Stomach (tissue), 4 donors: Measurements from ENCODE around the gene KIF13A.

ENCODE experiments used
- CTCF ChIP-seq, 7 experiments: fragments of 450-650 bp in 4 of 7; fragments of 200-600 bp in 3 of 7; sonication (generic) in 3 of 7; IDR thresholded peaks; one replicate each; pipeline ENCODE4 v1.5.1; 2016 to 2019; ENCODE audit warnings: antibody characterized with exemption in 7 of 7, control low read depth in 2 of 7, mild to moderate bottlenecking in 1 of 7
- POLR2A ChIP-seq, 4 donors: fragments of 450-650 bp; IDR thresholded peaks; one replicate each; pipeline ENCODE4 v1.6.1; 2016; ENCODE audit warnings: antibody characterized with exemption in 4 of 4, control low read depth in 2 of 4, mild to moderate bottlenecking in 1 of 4, moderate library complexity in 1 of 4

GRCh38 chr6:17871836-17872235 is 115.6 kb downstream of the KIF13A start:
- TF ChIP-seq CTCF (IDR thresholded peaks at IDR 0.05) (no peak), POLR2A (IDR thresholded peaks at IDR 0.05) (no peak)
